HG03558 (cell line): Measurements from ENCODE around the gene ACP7.
"Not testable (repeated sequence)": the region's sequence is repeated elsewhere in the genome, so short reads cannot be mapped to it uniquely, and the experiment has no call there.

ENCODE experiments used
- ATAC-seq: cut with Tn5 transposase; IDR thresholded peaks from one replicate; pipeline ENCODE4 v1.9.1; 2021; ENCODE audit warnings: moderate number of reproducible peaks; ENCODE audit not compliant: unreplicated experiment; ENCODE audit errors: extremely low read depth

The ACP7 gene

GRCh38 chr19:39128516-39129079 is 44.4 kb downstream of the ACP7 start:
- ATAC-seq: no peak

GRCh38 chr19:39129116-39129515 is 44.9 kb downstream of the ACP7 start:
- ATAC-seq: no peak

GRCh38 chr19:39130337-39131254 is 46.4 kb downstream of the ACP7 start:
- no peak for ATAC-seq

- no peak for ATAC-seq
These were observed 47.1 kb downstream of the ACP7 start for GRCh38 chr19:39131255-39131755.

- ATAC-seq: no peak
These were observed 48.3 kb downstream of the ACP7 start for GRCh38 chr19:39132344-39132969.

- ATAC-seq: no peak
These were observed 49.5 kb downstream of the ACP7 start for GRCh38 chr19:39133431-39134270.

- no peak for ATAC-seq
These were observed 51.5 kb downstream of the ACP7 start for GRCh38 chr19:39135701-39136100.

GRCh38 chr19:39136225-39136940 is 52.2 kb downstream of the ACP7 start:
- ATAC-seq: no peak

- ATAC-seq: no peak
These were observed 53.0 kb downstream of the ACP7 start for GRCh38 chr19:39137131-39137530.

- no peak for ATAC-seq
These were observed 54.3 kb downstream of the ACP7 start for GRCh38 chr19:39138221-39139211.

- ATAC-seq: no peak
These were observed 55.2 kb downstream of the ACP7 start for GRCh38 chr19:39139305-39139874.

- ATAC-seq: no peak
These were observed 55.8 kb downstream of the ACP7 start for GRCh38 chr19:39139971-39140453.

- no peak for ATAC-seq
These were observed 56.4 kb downstream of the ACP7 start for GRCh38 chr19:39140594-39140993.

GRCh38 chr19:39141929-39142328 is 57.8 kb downstream of the ACP7 start:
- ATAC-seq: no peak

- no peak for ATAC-seq
These were observed 58.5 kb downstream of the ACP7 start for GRCh38 chr19:39142630-39143029.

GRCh38 chr19:39143757-39144289 is 59.7 kb downstream of the ACP7 start:
- not testable (repeated sequence) for ATAC-seq

GRCh38 chr19:39144290-39145071 is 60.3 kb downstream of the ACP7 start:
- no peak for ATAC-seq
